KMS-11 (cell line): Measurements from ENCODE around the gene MAP4K4.

Experiments used
- H2AFZ ChIP-seq: fragments of 200-600 bp; sonication (generic); 2 replicates; pipeline ENCODE4 v1.6.1; 2016; ENCODE audit warnings: antibody characterized with exemption, mixed run types, low read depth
- H3K27ac ChIP-seq: fragments of 200-600 bp; sonication (generic); 2 replicates; pipeline ENCODE4 v1.6.1; 2016; ENCODE audit warnings: mild to moderate bottlenecking, mixed run types
- H3K27me3 ChIP-seq: fragments of 200-600 bp; sonication (generic); 2 replicates; pipeline ENCODE4 v1.6.1; 2017; ENCODE audit warnings: mild to moderate bottlenecking, low read depth, mixed run types, moderate library complexity; ENCODE audit not compliant: insufficient read depth
- H3K36me3 ChIP-seq: fragments of 200-600 bp; sonication (generic); 2 replicates; pipeline ENCODE4 v1.6.1; 2017; ENCODE audit warnings: mild to moderate bottlenecking, mixed run types; ENCODE audit not compliant: insufficient read depth
- H3K4me1 ChIP-seq: fragments of 200-600 bp; sonication (generic); 2 replicates; pipeline ENCODE4 v1.6.1; 2016; ENCODE audit warnings: mild to moderate bottlenecking, low read depth, mixed run types; ENCODE audit not compliant: poor library complexity, severe bottlenecking
- H3K4me2 ChIP-seq: fragments of 200-600 bp; sonication (generic); 2 replicates; pipeline ENCODE4 v1.7.0; 2016; ENCODE audit warnings: mild to moderate bottlenecking, mixed run types
- H3K4me3 ChIP-seq: fragments of 200-600 bp; sonication (generic); IDR thresholded peaks from 2 replicates; pipeline ENCODE4 v1.6.1; 2017; ENCODE audit warnings: low read depth, low read length, mixed read lengths; ENCODE audit not compliant: insufficient read depth
- H3K79me2 ChIP-seq: fragments of 200-600 bp; sonication (generic); 2 replicates; pipeline ENCODE4 v1.6.1; 2016; ENCODE audit warnings: low read depth, mixed run types; ENCODE audit not compliant: insufficient read depth
- H3K9ac ChIP-seq: fragments of 200-600 bp; sonication (generic); 2 replicates; pipeline ENCODE4 v1.6.1; 2016; ENCODE audit warnings: mild to moderate bottlenecking, mixed run types
- H4K20me1 ChIP-seq: fragments of 200-600 bp; sonication (generic); 2 replicates; pipeline ENCODE4 v1.6.1; 2016; ENCODE audit warnings: mild to moderate bottlenecking, mixed run types; ENCODE audit not compliant: insufficient read depth
- TF ChIP-seq, protein P1 (sequence below): fragments of 200-600 bp; sonication (generic); conservative IDR thresholded peaks from 2 replicates; pipeline ENCODE4 v1.6.1; 2017; ENCODE audit warnings: low read depth, mild to moderate bottlenecking, antibody characterized with exemption, low read length, moderate library complexity, mixed read lengths

The MAP4K4 gene

DNA sequence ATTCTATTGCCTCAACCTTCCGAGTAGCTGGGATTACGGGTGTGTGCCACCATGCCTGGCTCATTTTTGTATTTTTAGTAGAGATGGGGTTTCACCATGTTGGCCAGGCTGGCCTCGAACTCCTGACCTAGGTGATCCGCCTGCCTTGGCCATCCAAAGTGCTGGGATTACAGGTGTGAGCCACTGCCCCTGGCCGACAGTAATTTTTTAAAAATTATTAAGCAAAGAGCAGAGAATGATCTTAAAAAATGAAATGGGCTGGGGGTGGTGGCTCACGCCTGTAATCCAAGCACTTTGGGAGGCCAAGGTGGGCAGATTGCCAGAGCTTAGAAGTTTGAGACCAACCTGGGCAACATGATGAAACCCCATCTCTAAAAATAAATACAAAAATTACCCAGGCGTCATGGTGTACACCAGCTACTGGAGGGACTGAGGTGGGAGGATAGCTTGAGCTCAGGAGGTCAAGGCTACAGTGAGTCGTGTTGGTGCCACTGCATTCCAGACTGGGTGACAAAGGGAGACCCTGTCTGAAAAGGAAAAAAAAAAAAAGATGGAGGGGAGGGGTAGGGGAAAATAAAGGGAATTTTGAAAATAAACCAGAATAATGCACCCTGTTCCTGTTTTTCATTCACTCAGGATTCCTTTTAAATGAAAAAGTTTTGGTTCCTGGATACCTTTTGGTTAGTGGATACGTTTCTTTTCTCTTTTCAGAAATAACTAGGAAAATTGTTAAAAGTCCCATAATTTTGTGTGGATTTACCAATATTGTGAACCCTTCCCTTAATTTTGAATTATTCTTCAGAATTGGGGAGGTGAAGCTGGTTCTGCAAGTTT, 33.9 kb downstream of the MAP4K4 start:
- Histone ChIP-seq H3K36me3 (no peaks in the 10 kb centered on the region), H3K4me2 (no peak overlapping the region), H3K9ac (no peak overlapping the region), H2AFZ (no peak overlapping the region), H3K4me1 (peaks cover 53% of the 10 kb centered on the region), H3K79me2 (peaks cover 37% of the 10 kb centered on the region; the same call in 1 of the 2 replicates), H3K4me3 (no peak overlapping the region), H4K20me1 (no peaks in the 10 kb centered on the region), H3K27ac (no peak overlapping the region), H3K27me3 (no peaks in the 10 kb centered on the region)
- TF ChIP-seq, protein P1, sequence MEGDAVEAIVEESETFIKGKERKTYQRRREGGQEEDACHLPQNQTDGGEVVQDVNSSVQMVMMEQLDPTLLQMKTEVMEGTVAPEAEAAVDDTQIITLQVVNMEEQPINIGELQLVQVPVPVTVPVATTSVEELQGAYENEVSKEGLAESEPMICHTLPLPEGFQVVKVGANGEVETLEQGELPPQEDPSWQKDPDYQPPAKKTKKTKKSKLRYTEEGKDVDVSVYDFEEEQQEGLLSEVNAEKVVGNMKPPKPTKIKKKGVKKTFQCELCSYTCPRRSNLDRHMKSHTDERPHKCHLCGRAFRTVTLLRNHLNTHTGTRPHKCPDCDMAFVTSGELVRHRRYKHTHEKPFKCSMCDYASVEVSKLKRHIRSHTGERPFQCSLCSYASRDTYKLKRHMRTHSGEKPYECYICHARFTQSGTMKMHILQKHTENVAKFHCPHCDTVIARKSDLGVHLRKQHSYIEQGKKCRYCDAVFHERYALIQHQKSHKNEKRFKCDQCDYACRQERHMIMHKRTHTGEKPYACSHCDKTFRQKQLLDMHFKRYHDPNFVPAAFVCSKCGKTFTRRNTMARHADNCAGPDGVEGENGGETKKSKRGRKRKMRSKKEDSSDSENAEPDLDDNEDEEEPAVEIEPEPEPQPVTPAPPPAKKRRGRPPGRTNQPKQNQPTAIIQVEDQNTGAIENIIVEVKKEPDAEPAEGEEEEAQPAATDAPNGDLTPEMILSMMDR: no peak

DNA sequence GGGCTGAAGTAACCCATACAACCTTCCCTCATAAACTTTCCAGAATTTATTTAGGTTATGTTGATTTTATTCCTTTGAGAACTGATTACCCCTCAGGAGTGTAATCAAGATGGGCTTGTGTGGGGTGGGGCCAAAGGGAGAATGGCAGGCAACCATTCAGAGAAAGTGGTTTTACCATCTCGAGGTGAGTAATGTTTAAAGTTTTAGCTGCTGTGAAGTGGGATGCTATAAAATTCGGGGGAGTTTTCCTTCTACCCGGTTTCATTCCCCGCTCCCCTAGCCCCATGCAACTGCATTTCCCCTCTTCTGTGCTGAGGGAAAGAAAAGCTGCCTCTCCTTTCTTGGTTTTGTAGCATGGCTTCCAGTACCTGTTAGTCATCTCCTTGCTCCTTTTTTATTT, 34.7 kb downstream of the MAP4K4 start:
- Histone ChIP-seq H3K4me1 (peaks cover 60% of the 10 kb centered on the region), H2AFZ (no peak overlapping the region), H3K4me2 (no peak overlapping the region), H3K36me3 (no peaks in the 10 kb centered on the region), H3K4me3 (no peak overlapping the region), H3K27me3 (no peaks in the 10 kb centered on the region), H3K79me2 (peaks cover 33% of the 10 kb centered on the region; the same call in 1 of the 2 replicates), H4K20me1 (no peaks in the 10 kb centered on the region), H3K27ac (no peak overlapping the region), H3K9ac (no peak overlapping the region)
- TF ChIP-seq, protein P1: no peak

DNA sequence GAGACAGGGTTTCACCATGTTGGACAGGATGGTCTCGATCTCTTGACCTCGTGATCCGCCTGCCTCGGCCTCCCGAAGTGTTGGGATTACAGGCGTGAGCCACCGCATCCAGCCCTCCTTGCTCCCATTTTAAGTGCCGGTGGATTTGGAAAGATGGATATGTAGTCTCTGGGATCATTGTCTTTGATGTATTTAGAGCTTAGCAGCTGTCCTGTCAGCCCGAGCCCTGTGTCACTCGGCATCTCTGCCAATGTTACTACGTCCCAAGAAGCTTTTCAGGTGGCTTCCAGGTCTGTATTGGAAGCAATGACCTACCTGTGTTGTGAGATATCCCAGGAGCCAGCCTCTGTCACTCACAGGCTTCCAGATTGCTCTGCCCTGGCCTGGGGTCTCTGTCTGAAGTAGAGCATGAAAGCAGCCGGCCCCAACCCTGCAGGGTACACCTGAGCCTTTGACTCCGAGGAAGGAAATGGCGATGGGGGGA, 35.3 kb downstream of the MAP4K4 start:
- Histone ChIP-seq H4K20me1 (no peaks in the 10 kb centered on the region), H3K27ac (no peak overlapping the region), H3K4me3 (no peak overlapping the region), H3K4me2 (peak overlapping the region; percentile 67; the same call in 1 of the 2 replicates), H3K36me3 (no peaks in the 10 kb centered on the region), H3K9ac (no peak overlapping the region), H2AFZ (no peak overlapping the region), H3K4me1 (peaks cover 61% of the 10 kb centered on the region), H3K27me3 (no peaks in the 10 kb centered on the region), H3K79me2 (peaks cover 30% of the 10 kb centered on the region; the same call in 1 of the 2 replicates)
- TF ChIP-seq, protein P1: no peak

DNA sequence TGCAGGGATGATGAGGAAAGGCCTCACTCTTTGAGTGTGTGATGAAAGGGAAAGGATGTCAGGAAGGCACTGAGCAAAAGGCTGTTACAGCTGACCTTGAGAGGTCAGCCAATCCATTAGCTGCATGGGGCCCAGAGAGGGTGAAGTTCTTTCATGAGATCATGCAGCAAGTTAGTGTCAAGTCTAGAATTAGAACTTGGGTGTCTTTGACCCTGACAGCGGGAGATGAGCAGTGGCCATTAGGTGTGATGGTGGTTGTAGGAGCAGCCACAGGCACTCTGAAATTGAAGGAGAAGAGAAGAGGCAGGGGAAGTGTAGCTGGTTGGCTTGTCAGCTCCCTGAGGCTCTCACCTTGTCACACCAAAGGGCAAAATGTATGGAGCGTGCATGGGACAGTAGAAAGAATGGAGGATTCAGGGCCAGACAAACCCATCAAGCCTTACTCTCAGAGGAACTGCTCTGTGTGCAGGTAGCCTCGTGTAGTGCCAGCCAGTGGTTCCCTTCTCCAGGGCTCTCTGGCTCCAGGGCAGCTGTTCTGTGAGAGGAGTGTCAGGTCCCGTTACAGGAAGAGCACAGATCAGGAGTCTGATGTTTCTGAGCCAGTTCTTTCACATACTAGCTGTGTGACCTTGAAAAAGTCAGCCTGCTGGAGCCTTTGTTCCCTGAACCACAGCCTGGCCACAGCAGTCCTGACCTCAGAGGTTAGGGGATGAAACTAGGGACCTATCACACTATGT, 35.9 kb downstream of the MAP4K4 start:
- H3K36me3 ChIP-seq: no peaks in the 10 kb centered on the region
- H3K27ac ChIP-seq: peak overlapping the region; percentile 37; the same call in 1 of the 2 replicates
- H3K27me3 ChIP-seq: no peaks in the 10 kb centered on the region
- H3K79me2 ChIP-seq: peaks cover 35% of the 10 kb centered on the region; the same call in 1 of the 2 replicates
- H2AFZ ChIP-seq: no peak overlapping the region
- H3K9ac ChIP-seq: no peak overlapping the region
- peaks cover 61% of the 10 kb centered on the region for H3K4me1 ChIP-seq
- no peaks in the 10 kb centered on the region for H4K20me1 ChIP-seq
- H3K4me3 ChIP-seq: no peak overlapping the region
- H3K4me2 ChIP-seq: peak overlapping the region; percentile 67
- TF ChIP-seq, protein P1: no peak
